ENCODE results near the gene GABPB1. TPM values are rescaled to one million over a fixed set of nuclear protein-coding genes. Genes with fewer than 3 reads are reported as not detected.

Gene GABPB1
- total and polyA plus RNA-seq, 2 of the 13 experiments (the other 11 are each of a cell fraction or from before 2014, with no cell fraction given): 17.5 to 39.5 TPM

DNA sequence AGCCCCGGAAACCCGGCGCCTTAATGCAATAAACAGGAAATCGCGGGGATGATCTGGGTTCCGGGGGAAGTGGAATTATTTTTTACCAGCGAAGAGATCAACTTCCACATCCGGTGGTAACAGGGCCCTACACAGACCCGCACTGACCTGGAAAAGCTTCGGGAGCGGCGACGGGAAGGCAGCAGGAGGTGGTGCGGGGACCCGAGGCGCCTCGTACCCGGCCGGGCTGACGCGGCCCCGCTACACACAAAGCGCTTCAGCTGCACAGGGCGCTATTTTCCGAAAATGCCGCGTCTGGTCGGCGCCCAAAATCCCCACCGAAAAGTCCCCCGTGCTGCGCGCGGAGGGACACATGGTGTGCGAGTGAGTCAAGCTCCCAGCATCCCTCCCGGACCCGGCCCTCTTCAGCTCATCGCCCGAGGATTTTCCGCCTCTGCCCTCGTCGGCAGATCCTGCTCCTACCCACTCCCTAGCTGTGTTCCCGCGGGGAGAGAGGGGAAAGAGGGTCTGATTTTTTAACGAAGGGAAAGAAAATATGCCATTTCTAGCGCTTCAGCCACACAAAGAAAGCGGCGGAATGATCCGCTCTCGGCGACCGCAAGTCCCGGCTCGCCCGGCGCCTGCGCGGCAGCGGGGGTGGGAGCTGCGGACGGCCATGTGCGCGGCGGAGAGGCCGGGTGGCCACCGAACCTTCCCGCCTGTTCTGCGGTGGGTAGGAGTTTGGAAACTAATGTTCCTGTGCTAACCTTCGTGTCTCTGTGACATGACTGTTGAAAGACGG lies at the start of gene GABPB1 (continued):
- TF ChIP-seq YEATS2 (CRISPR knock-in tag; IDR thresholded peaks at IDR 0.05; ENCODE audit: borderline replicate concordance): peak; percentile 92
- no peak; the same call in 1 of the 2 replicates for TF ChIP-seq HOXD1 (CRISPR knock-in tag; IDR thresholded peaks at IDR 0.05)
- TF ChIP-seq ZNF543 (CRISPR knock-in tag; IDR thresholded peaks at IDR 0.05): no peak; the same call in 1 of the 2 replicates
- TF ChIP-seq, protein P1, sequence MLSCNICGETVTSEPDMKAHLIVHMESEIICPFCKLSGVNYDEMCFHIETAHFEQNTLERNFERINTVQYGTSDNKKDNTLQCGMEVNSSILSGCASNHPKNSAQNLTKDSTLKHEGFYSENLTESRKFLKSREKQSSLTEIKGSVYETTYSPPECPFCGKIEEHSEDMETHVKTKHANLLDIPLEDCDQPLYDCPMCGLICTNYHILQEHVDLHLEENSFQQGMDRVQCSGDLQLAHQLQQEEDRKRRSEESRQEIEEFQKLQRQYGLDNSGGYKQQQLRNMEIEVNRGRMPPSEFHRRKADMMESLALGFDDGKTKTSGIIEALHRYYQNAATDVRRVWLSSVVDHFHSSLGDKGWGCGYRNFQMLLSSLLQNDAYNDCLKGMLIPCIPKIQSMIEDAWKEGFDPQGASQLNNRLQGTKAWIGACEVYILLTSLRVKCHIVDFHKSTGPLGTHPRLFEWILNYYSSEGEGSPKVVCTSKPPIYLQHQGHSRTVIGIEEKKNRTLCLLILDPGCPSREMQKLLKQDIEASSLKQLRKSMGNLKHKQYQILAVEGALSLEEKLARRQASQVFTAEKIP (CRISPR knock-in tag; IDR thresholded peaks at IDR 0.05; ENCODE audit: borderline replicate concordance): no peak
- TF ChIP-seq ZNF780A (CRISPR knock-in tag; IDR thresholded peaks at IDR 0.05): 0 out of 2 replicates have a peak, but pooled peaks have one; percentile 23
- peak; percentile 90 for TF ChIP-seq ZNF546 (CRISPR knock-in tag; conservative IDR thresholded peaks at IDR 0.05)
- TF ChIP-seq KLF16 (CRISPR knock-in tag; IDR thresholded peaks at IDR 0.05): peak in 1 of 2 experiments; percentile 68; a peak in 1 of 4 replicates
- no peak for TF ChIP-seq JUN (CRISPR knock-in tag; IDR thresholded peaks at IDR 0.05)
- peak; percentile 36; the same call in 1 of the 2 replicates for TF ChIP-seq STAT5B (CRISPR knock-in tag; IDR thresholded peaks at IDR 0.05)
- peak; percentile 99 for TF ChIP-seq THAP7 (CRISPR knock-in tag; IDR thresholded peaks at IDR 0.05)
- no peak for TF ChIP-seq ATF1 (CRISPR knock-in tag; IDR thresholded peaks at IDR 0.05)
- TF ChIP-seq, protein P2, sequence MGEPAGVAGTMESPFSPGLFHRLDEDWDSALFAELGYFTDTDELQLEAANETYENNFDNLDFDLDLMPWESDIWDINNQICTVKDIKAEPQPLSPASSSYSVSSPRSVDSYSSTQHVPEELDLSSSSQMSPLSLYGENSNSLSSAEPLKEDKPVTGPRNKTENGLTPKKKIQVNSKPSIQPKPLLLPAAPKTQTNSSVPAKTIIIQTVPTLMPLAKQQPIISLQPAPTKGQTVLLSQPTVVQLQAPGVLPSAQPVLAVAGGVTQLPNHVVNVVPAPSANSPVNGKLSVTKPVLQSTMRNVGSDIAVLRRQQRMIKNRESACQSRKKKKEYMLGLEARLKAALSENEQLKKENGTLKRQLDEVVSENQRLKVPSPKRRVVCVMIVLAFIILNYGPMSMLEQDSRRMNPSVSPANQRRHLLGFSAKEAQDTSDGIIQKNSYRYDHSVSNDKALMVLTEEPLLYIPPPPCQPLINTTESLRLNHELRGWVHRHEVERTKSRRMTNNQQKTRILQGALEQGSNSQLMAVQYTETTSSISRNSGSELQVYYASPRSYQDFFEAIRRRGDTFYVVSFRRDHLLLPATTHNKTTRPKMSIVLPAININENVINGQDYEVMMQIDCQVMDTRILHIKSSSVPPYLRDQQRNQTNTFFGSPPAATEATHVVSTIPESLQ (CRISPR knock-in tag; conservative IDR thresholded peaks at IDR 0.05): no peak
- peak; percentile 73; the same call in 1 of the 2 replicates for TF ChIP-seq ZNF264 (CRISPR knock-in tag; IDR thresholded peaks at IDR 0.05)
- TF ChIP-seq TEAD3 (CRISPR knock-in tag; optimal IDR thresholded peaks at IDR 0.05; ENCODE audit: borderline replicate concordance): peak; percentile 22
- 0 out of 2 replicates have a peak, but pooled peaks have one; percentile 22 for TF ChIP-seq TP53 (CRISPR knock-in tag; conservative IDR thresholded peaks at IDR 0.05)
- no peak for TF ChIP-seq ZNF572 (CRISPR knock-in tag; IDR thresholded peaks at IDR 0.05)
- TF ChIP-seq HNRNPL (IDR thresholded peaks at IDR 0.05; ENCODE audit: low read depth, low read length): peak; percentile 71
- TF ChIP-seq, protein P3, sequence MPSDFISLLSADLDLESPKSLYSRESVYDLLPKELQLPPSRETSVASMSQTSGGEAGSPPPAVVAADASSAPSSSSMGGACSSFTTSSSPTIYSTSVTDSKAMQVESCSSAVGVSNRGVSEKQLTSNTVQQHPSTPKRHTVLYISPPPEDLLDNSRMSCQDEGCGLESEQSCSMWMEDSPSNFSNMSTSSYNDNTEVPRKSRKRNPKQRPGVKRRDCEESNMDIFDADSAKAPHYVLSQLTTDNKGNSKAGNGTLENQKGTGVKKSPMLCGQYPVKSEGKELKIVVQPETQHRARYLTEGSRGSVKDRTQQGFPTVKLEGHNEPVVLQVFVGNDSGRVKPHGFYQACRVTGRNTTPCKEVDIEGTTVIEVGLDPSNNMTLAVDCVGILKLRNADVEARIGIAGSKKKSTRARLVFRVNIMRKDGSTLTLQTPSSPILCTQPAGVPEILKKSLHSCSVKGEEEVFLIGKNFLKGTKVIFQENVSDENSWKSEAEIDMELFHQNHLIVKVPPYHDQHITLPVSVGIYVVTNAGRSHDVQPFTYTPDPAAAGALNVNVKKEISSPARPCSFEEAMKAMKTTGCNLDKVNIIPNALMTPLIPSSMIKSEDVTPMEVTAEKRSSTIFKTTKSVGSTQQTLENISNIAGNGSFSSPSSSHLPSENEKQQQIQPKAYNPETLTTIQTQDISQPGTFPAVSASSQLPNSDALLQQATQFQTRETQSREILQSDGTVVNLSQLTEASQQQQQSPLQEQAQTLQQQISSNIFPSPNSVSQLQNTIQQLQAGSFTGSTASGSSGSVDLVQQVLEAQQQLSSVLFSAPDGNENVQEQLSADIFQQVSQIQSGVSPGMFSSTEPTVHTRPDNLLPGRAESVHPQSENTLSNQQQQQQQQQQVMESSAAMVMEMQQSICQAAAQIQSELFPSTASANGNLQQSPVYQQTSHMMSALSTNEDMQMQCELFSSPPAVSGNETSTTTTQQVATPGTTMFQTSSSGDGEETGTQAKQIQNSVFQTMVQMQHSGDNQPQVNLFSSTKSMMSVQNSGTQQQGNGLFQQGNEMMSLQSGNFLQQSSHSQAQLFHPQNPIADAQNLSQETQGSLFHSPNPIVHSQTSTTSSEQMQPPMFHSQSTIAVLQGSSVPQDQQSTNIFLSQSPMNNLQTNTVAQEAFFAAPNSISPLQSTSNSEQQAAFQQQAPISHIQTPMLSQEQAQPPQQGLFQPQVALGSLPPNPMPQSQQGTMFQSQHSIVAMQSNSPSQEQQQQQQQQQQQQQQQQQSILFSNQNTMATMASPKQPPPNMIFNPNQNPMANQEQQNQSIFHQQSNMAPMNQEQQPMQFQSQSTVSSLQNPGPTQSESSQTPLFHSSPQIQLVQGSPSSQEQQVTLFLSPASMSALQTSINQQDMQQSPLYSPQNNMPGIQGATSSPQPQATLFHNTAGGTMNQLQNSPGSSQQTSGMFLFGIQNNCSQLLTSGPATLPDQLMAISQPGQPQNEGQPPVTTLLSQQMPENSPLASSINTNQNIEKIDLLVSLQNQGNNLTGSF (CRISPR knock-in tag; IDR thresholded peaks at IDR 0.05): peak; percentile 46; the same call in 1 of the 2 replicates
- peak; percentile 95 for TF ChIP-seq PHF8 (CRISPR knock-in tag; IDR thresholded peaks at IDR 0.05)
- no peak for TF ChIP-seq MZF1 (CRISPR knock-in tag; IDR thresholded peaks at IDR 0.05; ENCODE audit: borderline replicate concordance)
- no peak for TF ChIP-seq DNMT3B (CRISPR knock-in tag; conservative IDR thresholded peaks at IDR 0.05)

Measured in HepG2 (cell line).